DND-41 (cell line): Measurements from ENCODE around the gene JAML.
"Not testable (repeated sequence)": the region's sequence is repeated elsewhere in the genome, so short reads cannot be mapped to it uniquely, and the experiment has no call there.

Source experiments
- ATAC-seq: fragments of 200-7000 bp; cut with Tn5 transposase; 3 replicates; pipeline ENCODE4 v1.9.1; 2021; ENCODE audit warnings: low read depth; ENCODE audit not compliant: insufficient read depth
- DNase-seq: peaks from one replicate; pipeline ENCODE4 v3.0.0-alpha.2; 2020
- H2AFZ ChIP-seq: 2 replicates; pipeline ENCODE4 v1.6.0; 2012; ENCODE audit warnings: low read depth, low read length
- H3K27ac ChIP-seq: 2 replicates; pipeline ENCODE4 v1.5.1; 2012; ENCODE audit warnings: low read length, inconsistent platforms
- H3K27me3 ChIP-seq: fragments of 200-600 bp; sonication (generic); 2 replicates; pipeline ENCODE4 v1.6.0; 2012; ENCODE audit warnings: low read length, mild to moderate bottlenecking, inconsistent platforms; ENCODE audit not compliant: insufficient read depth, poor library complexity
- H3K36me3 ChIP-seq: 2 replicates; pipeline ENCODE4 v1.5.1; 2012; ENCODE audit warnings: low read length, inconsistent platforms; ENCODE audit not compliant: insufficient read depth
- H3K4me1 ChIP-seq: 2 replicates; pipeline ENCODE4 v1.5.1; 2012; ENCODE audit warnings: mild to moderate bottlenecking, low read length; ENCODE audit not compliant: insufficient read depth
- H3K4me2 ChIP-seq: 2 replicates; pipeline ENCODE4 v1.6.0; 2012; ENCODE audit warnings: mild to moderate bottlenecking, moderate library complexity, low read length, inconsistent platforms; ENCODE audit not compliant: insufficient read depth
- H3K4me3 ChIP-seq, 2 experiments: fragments of 200-600 bp in 1 of 2; shearing (Covaris generic) in 1 of 2; 2 replicates each; pipeline ENCODE4 v1.5.1; 2012 to 2016; ENCODE audit warnings: inconsistent platforms in 2 of 2, low read length in 2 of 2, mild to moderate bottlenecking in 2 of 2, low read depth in 1 of 2, moderate library complexity in 1 of 2
- H3K79me2 ChIP-seq: 2 replicates; pipeline ENCODE4 v1.6.0; 2012; ENCODE audit warnings: low read length, inconsistent platforms; ENCODE audit not compliant: insufficient read depth
- H3K9ac ChIP-seq: 2 replicates; pipeline ENCODE4 v1.6.0; 2012; ENCODE audit warnings: low read depth, mild to moderate bottlenecking, inconsistent platforms, low read length, moderate library complexity
- H3K9me3 ChIP-seq: 2 replicates; pipeline ENCODE4 v1.5.1; 2012; ENCODE audit warnings: low read length, moderate library complexity, mild to moderate bottlenecking, inconsistent platforms; ENCODE audit not compliant: insufficient read depth, severe bottlenecking
- H4K20me1 ChIP-seq: 2 replicates; pipeline ENCODE4 v1.6.0; 2012; ENCODE audit warnings: low read length; ENCODE audit not compliant: insufficient read depth
- EZH2 ChIP-seq: IDR thresholded peaks from 3 replicates; pipeline ENCODE4 v1.6.1; 2012; ENCODE audit warnings: borderline replicate concordance, low read depth, mild to moderate bottlenecking, moderate library complexity, low read length, inconsistent platforms; ENCODE audit not compliant: severe bottlenecking
- TF ChIP-seq, protein P1 (sequence below): IDR thresholded peaks from 2 replicates; pipeline ENCODE4 v1.5.1; 2012; ENCODE audit warnings: borderline replicate concordance, low read length, moderate library complexity, mild to moderate bottlenecking; ENCODE audit not compliant: poor library complexity, severe bottlenecking; ENCODE audit errors: extremely low read depth

Gene JAML

DNA sequence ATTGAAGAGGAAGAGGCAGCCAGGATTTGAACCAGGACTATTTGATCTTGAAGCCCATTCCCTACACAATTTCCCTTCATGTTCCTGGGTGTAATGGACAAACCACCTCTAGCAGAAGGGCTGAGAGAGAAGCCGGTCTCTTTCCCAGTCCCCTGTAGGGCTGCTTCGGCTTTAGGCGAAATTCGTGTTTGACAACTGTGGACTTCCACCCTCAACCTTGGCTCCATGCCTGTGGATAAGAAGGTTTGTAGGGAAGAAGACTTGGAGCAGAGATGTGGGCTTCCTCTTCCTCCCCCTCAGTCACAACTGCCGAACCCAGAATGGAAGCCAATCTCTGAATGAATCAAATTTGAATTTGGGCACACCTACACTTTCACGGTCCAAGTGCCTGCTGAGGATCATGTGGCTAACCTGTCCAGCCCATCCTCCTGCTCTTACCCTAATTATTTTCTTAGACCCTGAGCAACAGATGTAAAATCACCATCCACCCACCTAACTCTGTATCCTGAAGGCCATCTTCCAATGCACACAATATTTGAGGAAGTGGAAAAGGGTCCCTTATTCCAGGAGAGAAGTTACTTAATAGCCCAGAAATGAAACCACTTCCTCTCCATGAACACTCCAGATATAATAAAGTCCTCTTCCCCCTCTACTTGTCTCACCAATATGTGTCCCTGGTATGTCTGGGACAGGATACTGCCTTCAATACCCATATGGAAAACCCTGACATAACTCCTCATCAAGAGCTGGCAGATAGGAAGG lies 38.3 kb downstream of the JAML start:
- no peak overlapping the region for H3K9ac ChIP-seq
- no peak overlapping the region for H3K27ac ChIP-seq
- H3K4me2 ChIP-seq, result no peak overlapping the region
- H4K20me1 ChIP-seq, result no peaks in the 10 kb centered on the region
- DNase-seq (no peak), ATAC-seq (no peak)
- no peaks in the 10 kb centered on the region for H3K79me2 ChIP-seq
- no peaks in the 10 kb centered on the region for H3K9me3 ChIP-seq
- TF ChIP-seq, protein P1, sequence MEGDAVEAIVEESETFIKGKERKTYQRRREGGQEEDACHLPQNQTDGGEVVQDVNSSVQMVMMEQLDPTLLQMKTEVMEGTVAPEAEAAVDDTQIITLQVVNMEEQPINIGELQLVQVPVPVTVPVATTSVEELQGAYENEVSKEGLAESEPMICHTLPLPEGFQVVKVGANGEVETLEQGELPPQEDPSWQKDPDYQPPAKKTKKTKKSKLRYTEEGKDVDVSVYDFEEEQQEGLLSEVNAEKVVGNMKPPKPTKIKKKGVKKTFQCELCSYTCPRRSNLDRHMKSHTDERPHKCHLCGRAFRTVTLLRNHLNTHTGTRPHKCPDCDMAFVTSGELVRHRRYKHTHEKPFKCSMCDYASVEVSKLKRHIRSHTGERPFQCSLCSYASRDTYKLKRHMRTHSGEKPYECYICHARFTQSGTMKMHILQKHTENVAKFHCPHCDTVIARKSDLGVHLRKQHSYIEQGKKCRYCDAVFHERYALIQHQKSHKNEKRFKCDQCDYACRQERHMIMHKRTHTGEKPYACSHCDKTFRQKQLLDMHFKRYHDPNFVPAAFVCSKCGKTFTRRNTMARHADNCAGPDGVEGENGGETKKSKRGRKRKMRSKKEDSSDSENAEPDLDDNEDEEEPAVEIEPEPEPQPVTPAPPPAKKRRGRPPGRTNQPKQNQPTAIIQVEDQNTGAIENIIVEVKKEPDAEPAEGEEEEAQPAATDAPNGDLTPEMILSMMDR, result no peak
- TF ChIP-seq EZH2, result no peak
- H2AFZ ChIP-seq, result no peak overlapping the region
- H3K27me3 ChIP-seq, result no peaks in the 10 kb centered on the region
- H3K4me1 ChIP-seq, result no peaks in the 10 kb centered on the region
- H3K36me3 ChIP-seq, result no peaks in the 10 kb centered on the region
- H3K4me3 ChIP-seq, result no peak overlapping the region

GRCh38 chr11:118184784-118185579 lies 39.8 kb downstream of the JAML start:
- TF ChIP-seq, protein P1, result no peak
- no peak overlapping the region for H3K9ac ChIP-seq
- 0 out of 2 replicates have a peak, but pooled peaks cover 4% of the 10 kb centered on the region for H3K4me1 ChIP-seq
- H3K27ac ChIP-seq, result no peak overlapping the region
- H3K27me3 ChIP-seq, result no peaks in the 10 kb centered on the region
- no peak overlapping the region for H3K4me2 ChIP-seq
- ATAC-seq (no peak), DNase-seq (no peak)
- no peaks in the 10 kb centered on the region for H3K36me3 ChIP-seq
- no peak overlapping the region for H3K4me3 ChIP-seq
- no peak overlapping the region for H2AFZ ChIP-seq
- H3K79me2 ChIP-seq, result no peaks in the 10 kb centered on the region
- H3K9me3 ChIP-seq, result no peaks in the 10 kb centered on the region
- H4K20me1 ChIP-seq, result no peaks in the 10 kb centered on the region

GRCh38 chr11:118183691-118184090 lies 41.1 kb downstream of the JAML start:
- H3K79me2 ChIP-seq, H3K36me3 ChIP-seq, H3K4me2 ChIP-seq, H3K27me3 ChIP-seq, H3K4me1 ChIP-seq, DNase-seq, H3K4me3 ChIP-seq, ATAC-seq, H3K9ac ChIP-seq, H3K9me3 ChIP-seq, H2AFZ ChIP-seq, H3K27ac ChIP-seq, H4K20me1 ChIP-seq: not testable (repeated sequence)

DNA sequence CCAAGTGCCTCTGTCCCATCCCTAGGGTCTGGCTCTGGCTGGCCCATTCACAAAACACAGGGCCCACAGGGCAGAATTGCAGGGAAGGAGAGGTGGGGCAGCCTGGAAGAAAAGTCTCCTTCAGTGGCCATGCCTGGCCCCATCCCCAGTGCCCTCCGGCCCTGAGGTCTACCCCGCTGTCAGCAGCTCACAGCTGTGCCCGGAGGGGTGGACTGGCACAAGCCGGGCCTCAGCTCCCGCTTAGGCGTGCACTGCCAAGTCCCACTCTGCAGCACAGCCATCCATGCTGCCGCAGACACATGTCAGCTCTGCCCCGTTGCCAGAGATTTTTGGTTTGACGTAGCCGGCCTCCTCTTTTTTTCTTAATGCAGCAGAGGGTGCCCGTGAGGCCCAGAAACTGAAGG lies 44.5 kb downstream of the JAML start:
- 0 out of 2 replicates have a peak, but pooled peaks cover 6% of the 10 kb centered on the region for H3K4me1 ChIP-seq
- no peaks in the 10 kb centered on the region for H3K9me3 ChIP-seq
- H3K9ac ChIP-seq, result peak overlapping the region; percentile 13; the same call in 1 of the 2 replicates
- no peaks in the 10 kb centered on the region for H3K79me2 ChIP-seq
- no peak overlapping the region; the same call in 1 of the 2 replicates for H3K4me2 ChIP-seq
- H2AFZ ChIP-seq, result no peak overlapping the region
- H3K27ac ChIP-seq, result no peak overlapping the region
- ATAC-seq (peak; percentile 93), DNase-seq (peak; percentile 72)
- no peak overlapping the region for H3K4me3 ChIP-seq
- H3K27me3 ChIP-seq, result peaks cover 5% of the 10 kb centered on the region
- no peaks in the 10 kb centered on the region for H4K20me1 ChIP-seq
- H3K36me3 ChIP-seq, result no peaks in the 10 kb centered on the region
- TF ChIP-seq, protein P1, result no peak
- no peak for TF ChIP-seq EZH2
